ENCODE data around the gene CR1.
A peak's percentile ranks its signal among the peaks of the same experiment; 100 is the strongest.
"Not testable (repeated sequence)": the region's sequence is repeated elsewhere in the genome, so short reads cannot be mapped to it uniquely, and the experiment has no call there.

CR1 gene

DNA sequence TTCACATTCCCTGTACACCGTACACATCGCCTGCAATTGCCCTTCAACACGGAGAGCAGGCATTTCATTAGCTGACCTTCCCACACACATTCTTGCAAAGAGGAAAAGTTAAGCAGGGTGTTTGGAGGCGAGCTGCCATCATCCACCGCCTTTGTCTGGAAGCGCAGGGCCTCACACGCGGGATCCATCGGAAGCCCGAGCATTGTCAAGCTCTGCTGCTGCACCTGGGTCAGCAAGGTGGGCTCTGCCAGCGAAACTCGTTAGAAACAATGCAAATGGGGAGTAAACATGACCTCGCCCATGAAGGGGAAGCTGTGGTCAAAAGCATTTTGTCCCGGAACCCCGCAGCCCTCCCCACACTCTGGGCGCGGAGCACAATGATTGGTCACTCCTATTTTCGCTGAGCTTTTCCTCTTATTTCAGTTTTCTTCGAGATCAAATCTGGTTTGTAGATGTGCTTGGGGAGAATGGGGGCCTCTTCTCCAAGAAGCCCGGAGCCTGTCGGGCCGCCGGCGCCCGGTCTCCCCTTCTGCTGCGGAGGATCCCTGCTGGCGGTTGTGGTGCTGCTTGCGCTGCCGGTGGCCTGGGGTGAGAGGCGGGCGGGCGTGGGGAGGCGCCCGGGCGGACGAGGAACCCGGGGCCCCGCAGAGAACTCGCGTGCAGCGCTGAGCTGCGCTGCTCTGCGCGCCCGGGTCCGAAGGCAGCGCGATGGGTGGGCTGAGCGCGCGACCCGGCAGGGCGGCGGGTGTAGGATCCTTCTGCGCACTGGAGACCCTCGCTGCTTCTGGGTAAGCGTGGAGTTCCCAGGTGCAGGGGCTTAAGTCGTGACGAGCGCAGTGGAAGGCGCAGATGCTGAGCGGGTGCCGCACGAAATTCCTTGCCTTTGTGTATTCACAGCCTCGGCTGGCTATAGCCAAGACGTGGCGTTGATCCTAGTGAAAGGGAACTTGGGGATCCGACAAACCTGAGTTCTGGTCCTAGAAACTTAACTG, at the start of gene CR1:
Gene CR1, plus strand, starts transcription at position 357 of the 992 bp plus-strand sequence. Its CDS starts 111 bp downstream, at position 468.
- no peak for DNase-seq (ENCODE audit: low spot score)

DNA sequence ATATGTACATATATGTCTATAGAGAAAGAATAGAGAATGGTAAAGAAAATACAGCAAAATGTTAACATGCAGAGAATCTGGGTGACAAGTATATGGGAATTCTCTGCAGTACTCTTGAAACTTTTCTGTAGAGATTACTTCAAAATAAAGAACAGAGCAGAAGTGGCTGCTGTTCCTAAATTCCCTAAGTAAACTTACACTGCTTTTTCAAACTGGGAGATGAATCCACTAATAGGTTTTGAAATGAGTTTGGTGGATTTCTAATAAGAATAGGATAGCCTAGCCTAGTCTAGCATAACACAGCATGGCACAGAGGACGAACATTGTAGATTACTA, 42.3 kb upstream of the CR1 start:
- DNase-seq (ENCODE audit: low spot score), result no peak

DNA sequence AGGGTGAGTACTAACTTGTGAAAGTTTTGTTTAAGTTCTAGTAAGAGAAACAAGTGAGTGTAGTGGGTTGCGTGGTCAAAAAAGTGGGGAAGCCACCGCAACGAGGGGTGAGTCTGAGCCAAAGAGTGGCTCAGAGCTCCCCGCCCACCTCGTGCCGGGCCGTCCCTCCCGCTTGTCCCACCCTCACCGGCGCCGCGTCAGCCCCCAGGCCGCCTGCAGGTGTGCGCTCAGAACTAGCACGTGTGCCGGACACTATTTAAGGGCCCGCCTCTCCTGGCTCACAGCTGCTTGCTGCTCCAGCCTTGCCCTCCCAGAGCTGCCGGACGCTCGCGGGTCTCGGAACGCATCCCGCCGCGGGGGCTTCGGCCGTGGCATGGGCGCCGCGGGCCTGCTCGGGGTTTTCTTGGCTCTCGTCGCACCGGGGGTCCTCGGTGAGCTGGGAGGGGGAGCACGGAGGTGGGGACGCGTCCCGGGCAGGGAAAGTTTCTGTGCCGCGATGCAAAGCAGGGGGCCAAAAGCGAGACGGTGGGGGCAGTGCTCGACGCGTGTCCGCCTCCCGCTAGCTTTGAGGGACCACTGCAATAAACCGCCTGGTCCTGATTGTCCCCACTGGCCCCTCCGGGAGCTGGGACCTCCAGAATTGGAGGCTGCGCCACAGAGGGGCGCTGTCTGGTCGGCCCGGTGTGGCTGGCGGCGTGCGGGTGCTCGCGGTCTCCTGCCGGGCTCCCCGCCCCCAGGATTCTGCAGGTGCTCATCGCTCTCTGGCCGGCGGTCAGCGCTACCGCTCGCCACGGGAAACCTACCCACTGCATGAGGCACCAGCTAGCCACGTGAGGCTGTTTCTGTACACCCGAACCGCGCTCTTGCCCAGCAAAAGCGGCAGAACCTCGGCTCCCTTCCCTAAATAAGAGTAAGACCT, 41.7 kb upstream of the CR1 start, which contains the start of gene CR2:
Gene CR2, plus strand, starts transcription at position 283 of the 919 bp plus-strand sequence. Its CDS starts 91 bp downstream, at position 374.
- no peak for DNase-seq (ENCODE audit: low spot score)

DNA sequence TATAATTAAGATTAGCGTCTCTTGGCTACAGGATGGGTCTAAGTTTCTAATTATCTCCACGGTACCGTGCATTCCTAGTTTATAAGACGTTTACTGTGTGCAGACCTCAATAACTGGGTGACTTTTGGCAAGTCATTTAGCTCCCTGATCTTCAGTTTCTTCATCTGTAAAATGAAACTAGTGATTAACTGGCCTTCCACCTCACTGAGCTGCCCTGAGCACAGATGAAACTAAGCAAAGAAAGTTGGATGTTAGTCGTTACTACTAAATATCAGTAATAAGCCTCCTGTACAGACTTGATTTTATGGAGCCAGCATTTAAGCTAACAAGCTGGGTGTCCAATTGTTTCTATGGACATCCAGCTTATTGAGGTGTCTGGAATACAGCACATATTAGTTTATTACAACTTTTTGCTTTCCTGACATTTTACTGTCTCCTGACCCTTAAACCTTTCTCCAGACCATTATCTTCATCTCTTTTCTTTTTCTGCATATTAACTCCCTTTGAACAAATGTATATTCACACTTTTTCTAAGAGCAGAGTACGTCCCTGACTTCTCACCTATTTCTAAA, 40.7 kb upstream of the CR1 start:
- DNase-seq (ENCODE audit: low spot score), result no peak

DNA sequence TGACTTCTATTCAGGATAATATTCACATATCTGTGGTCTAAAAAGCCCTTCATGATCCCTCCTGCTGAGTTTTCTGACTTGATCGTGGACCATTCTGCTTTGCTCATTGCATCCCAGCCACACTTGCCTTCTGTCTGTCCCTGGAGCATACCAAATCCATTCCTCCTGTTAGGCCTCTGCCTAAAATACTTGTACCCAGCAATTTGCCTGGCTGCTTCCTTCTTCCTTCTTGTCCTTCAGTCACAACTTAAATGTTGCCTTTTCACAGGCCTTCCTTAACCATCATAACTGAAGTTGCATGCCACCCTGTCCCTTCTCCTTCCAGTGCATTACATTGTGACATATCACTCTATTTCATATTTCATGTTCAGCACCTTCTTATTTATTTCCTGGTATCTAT, 37.5 kb upstream of the CR1 start:
- DNase-seq (ENCODE audit: low spot score), result no peak

DNA sequence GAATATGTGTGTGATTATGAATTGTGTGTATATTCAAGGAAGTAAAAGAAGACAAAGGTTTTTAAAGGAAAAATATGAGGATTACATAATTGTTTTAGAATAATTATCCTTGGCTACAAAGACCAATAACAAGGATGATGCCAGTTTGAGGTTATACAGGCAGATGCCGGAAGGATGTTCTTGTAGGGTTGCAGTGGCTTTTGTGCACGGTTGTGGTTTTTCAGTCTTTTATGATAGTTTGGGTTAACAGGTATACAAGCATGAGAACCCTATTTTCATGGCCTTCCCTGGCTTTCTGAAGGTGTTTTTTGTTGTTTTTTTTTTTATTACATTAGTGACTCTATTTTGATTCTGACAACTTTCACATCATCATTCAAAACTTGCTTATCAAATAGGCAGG, 36.9 kb upstream of the CR1 start:
- no peak for DNase-seq (ENCODE audit: low spot score)

DNA sequence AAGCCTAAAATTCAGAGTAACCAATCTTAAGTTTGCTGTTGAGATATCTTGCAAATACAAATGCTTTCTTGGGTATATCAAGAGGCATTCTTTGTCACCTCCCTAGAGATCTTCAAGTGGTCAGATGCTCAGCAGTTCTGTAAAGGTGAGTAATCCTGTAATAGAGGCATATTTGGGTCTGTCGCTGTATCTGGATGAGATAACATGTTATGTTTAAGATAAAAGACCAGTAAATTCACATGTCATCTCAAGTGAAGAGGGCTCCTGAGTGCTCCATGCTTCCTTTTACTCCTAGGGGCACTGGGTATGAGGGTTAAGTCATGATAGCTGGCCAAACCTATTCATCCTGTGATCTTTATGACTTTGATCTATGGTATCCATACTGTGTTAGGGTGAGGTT, 34.3 kb upstream of the CR1 start:
- DNase-seq (ENCODE audit: low spot score), result no peak

DNA sequence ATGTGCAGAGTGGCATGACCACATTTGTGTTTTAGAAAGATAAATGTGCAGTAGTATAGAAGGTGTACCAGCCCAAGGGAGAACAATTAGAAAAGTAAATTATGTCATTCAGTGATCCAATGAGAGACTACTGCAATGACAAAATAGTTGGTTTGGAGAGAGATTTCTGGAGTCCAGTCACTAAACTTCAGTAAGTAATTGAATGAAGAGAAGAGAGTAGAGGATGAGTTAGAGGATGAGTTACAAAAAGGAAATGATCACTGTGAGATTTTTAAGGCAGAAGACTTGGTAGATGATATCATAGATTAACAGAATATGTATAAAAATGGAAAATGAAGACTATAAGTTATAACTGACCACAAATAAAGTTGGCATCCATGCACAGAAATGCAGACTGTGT, 33.4 kb upstream of the CR1 start:
- no peak for DNase-seq (ENCODE audit: low spot score)

DNA sequence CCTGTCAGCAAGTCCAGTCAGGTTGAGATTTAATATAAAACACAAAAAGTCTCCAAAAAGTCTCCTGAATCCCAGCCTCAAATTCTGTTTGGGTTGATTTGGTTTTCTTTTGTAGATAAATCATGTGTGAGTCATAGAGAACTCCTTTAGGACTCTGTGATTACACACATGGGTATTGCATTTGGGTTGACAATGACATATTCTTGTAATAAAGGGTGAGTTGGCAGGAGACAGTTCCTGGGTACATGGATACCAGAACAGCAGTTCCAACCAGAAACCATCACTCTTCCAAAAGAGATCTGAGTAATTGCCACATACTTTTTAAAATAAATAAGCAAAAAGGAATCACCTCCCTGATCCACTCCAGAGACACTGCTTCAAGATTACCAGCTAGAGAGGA, 32.9 kb upstream of the CR1 start:
- DNase-seq (ENCODE audit: low spot score), result no peak

DNA sequence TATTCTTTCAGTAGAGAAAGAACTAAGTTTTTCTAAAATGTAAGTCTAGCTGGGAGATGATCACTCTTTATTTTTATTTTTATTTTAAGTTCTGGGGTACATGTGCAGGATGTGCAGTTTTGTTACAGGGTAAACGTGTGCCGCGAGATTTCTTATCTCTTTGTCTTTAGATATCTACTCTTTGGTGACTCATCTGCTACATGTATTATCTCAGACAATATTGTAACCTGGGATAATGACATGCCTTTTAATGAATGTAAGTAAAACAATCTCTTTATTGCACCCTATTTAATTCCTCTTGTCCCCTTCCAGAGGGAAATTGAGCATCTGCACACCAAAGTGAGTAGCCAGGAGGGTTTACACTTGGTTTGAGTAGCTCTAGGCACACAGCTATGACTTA, 32.4 kb upstream of the CR1 start:
- no peak for DNase-seq (ENCODE audit: low spot score)

DNA sequence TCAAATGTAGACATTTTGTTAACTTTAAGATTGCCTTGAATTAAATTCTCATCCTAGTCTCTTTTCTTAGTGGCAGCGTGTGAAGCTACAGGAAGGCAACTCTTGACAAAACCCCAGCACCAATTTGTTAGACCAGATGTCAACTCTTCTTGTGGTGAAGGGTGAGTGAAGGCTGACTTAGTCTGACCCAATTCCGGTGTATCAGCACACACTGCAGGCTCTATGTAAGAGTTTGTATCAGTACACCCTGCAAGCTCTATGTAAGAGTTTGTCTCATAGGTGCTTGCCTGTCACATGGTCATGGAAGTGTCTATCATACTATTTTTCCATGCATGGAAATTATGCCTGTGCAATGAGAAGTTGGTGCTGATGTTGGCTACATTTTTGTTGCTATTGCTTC, 25.0 kb upstream of the CR1 start:
- DNase-seq (ENCODE audit: low spot score), result no peak

DNA sequence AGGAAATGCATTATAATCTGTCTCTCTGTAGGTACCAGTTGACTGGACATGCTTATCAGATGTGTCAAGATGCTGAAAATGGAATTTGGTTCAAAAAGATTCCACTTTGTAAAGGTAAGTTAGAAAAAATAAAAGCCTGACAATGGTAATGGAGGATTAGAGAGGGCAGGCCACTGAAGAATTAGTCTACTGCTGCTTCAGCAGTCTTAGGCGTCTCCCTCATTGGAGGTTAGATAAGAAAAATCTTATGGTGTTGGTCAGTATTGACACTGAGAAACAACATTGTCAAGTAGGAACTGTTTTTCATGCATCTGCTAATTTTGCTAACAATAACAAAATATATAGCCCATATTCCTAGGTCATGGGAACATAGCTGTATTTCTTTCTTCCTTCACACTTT, 21.7 kb upstream of the CR1 start:
- DNase-seq (ENCODE audit: low spot score), result no peak

DNA sequence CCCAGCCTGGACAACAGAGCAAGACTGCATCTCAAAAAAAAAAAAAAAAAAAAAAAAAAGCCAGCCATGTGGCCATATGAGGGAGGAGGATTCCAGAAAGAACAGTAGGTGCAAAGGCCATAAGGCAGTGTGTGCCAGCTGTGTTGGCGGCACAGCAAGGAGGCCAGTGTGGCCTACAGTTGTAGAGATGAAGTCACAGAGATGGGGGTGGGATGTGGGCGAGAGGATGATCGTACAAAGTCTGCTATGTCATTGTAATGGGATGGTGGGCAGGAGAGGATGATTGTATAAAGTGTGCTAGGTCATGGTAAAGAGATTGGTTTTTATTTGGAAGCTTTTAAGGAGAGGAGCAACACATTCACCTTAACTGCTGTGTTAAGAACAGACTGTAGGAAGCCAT, 9.8 kb upstream of the CR1 start:
- DNase-seq (ENCODE audit: low spot score), result no peak

DNA sequence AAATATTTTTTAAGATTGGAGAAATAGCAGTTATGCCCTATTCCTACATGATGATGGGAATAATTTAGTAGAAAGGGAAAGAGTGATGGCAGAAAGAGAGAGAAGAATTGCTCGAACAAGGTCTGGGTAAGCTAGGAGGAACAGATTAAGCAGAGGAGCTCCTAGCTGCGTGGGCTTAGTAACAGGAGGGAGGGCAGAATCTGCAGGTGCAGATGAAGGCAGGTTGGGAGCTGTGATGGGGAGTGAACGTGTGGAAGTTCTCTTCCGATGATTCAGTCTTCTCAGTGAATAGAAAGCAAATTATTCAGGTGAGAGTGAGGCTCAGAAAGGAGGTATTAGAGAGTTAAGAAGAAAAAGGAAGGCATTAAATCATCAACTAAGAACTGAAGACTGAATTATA, 8.3 kb upstream of the CR1 start:
- no peak for DNase-seq (ENCODE audit: low spot score)

DNA sequence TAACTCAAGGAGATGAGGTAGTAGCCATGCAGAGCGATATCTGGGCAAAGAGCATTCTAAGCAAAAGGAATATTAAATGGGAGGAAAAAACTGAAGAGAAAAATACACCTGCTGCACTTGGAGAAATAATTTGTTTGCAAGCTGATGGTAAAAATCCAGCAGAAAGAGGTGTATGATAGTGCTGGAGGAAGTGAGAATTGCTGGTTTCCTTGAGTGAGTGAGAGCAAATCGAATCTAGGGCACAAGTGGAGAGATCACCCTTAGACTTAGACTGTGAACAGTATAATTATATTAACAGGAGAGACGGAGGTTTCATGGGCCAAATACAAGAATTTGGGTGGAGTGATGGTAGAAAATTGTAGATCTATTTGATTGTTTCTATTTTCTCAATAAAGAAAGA, 2.7 kb upstream of the CR1 start:
- no peak for DNase-seq (ENCODE audit: low spot score)

DNA sequence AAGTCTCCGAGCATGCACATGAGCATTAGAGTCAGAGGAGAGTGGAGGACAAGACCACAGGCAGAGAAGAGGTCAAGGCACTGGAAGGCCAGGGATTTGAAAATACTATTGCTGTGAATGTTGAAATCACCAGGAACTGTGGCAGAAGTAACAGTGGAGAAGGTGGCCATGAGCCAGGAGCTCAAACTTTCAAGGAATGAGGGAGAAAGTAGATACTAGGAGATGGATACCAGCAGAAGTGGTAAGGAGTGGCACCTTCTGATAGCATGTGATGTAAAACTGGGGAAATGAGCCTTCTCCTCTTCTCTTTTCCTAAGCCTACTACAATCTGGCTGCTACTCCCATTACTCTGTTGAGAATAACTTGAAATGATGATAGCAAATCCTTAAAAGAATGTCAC, 1.8 kb upstream of the CR1 start:
- DNase-seq (ENCODE audit: low spot score), result no peak

DNA sequence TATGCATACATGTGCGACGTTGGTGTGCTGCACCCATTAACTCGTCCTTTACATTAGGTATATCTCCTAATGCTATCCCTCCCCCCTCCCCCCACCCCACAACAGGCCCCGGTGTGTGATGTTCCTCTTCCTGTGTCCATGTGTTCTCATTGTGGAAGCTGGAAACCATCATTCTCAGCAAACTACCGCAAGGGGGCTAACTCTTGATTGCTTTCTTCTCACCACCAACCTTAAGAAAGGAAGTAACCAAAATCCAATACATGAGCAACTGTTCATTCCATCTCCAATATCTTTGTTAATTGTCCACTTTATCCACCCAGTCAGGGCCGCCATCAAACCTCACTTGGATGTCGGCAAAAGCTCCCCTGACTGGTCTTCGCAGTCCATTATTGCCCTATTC, 676 bp upstream of the CR1 start:
- DNase-seq (ENCODE audit: low spot score), result not testable (repeated sequence)

DNA sequence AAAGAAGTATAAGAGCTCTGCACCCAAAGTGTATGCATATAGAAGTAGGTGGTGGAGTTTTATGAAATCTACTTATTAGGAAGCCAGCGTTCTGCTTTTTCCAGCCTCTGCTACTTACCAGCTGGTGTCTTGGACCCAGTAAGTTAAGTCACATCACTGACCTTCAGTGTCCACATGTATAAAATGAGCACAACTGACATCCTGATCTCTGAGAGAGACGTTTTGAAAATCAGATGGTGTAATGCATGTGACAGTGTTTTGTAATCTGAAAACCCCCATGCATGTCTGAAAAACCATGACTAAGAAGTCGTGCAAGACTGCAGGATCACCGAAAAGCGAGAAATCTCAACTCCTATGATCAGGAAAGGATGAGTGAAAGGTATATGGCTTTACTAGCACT, 2.0 kb downstream of the CR1 start:
- DNase-seq (ENCODE audit: low spot score), result no peak

DNA sequence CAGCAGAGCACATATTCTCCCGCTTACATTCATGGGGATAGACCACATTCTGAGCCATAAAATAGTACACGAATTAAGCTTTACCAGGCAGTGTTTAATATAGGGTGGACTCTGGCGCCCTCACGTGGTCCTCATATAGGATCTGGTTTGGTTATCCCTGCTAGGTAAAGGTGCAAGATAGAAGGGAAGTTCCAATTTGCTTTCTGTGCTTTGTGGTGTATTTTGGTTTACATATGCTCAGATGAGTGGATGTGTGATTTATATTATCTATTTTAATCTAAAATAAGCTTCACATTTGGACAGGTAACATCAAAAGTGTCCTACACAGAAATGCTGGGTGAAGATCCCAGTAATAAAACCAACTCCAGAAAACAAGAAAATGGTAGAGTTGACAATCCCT, 3.6 kb downstream of the CR1 start:
- peak; percentile 25 for DNase-seq (ENCODE audit: low spot score)

DNA sequence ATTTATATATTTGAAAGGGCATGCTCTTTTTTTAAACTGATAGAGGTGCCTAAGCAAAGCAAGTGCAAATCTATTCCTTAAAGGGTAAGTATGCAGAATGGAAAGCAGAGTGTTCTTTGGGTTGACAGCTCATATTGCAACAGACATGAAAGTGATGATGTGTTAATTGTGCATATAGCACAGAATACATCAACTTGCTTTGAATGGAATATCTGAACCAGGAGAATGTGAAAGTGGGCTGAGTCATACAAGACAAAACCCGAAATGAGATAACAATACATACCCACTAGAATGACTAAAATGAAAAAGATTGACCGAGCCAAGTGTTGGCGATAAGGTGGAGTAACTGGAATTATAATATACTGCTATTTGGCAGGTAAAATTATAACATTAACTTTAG, 4.3 kb downstream of the CR1 start:
- DNase-seq (ENCODE audit: low spot score), result no peak

DNA sequence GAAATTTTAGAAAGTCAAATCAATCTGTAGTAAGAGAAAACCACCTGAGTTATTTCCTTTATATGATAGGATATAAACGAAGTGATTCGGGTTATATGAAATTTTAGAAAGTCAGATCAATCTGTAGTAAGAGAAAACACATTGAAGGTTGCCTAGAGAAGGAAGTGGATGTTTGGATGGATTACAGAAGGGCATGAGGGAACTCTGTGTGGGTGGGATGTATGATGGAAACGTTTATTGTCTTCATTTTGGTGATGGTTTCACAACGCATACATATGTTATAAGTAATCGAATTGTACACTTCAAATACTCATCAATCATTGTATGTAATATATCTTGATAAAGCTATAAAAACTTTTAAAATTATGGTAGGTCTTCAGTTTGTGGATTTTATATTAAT, 5.1 kb downstream of the CR1 start:
- no peak for DNase-seq (ENCODE audit: low spot score)

DNA sequence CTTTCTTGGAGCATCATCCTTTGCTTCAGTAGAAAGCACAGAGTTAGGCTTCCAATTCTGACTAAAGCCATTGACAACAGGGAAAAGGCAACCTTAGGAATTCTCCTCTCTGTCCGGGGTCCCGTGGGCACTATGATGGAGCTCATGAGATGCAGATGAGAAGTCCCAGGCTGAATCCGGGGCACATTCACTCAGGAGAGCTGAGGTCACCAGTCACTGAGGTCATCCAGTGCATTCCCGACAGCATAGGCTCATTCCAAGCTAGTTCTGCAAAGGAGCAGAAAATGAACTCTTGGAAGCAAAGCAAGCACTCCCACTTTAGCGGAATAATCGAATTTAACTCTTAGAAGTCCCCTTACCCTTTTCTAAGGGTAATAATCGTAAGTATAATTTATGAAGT, 6.8 kb downstream of the CR1 start:
- DNase-seq (ENCODE audit: low spot score), result no peak

DNA sequence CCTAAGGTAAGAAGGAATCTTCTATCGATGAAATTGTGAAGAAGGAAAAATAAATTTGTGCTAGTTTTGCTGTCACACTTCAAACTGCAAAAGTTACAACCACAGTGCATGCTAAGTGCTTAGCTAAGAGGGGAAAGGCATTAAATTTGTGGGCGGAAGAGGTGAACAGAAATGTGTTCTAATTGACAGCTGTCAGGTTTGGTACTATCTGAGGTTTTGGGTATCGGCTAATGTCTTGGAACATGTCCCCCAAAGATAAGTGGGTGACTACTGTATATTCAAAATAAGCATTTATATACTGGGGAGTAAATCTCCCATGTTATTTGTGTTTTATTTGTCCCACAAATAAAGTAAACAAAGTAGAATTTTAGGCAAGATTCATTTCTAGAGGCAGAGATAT, 8.0 kb downstream of the CR1 start:
- DNase-seq (ENCODE audit: low spot score), result no peak
